ENCODE results near the gene DOHH.
"Not testable (repeated sequence)": the region's sequence is repeated elsewhere in the genome, so short reads cannot be mapped to it uniquely, and the experiment has no call there.

Gene DOHH

GRCh38 chr19:3534375-3535234, 34.1 kb upstream of the DOHH start:
- no peak for DNase-seq

GRCh38 chr19:3533563-3534216, 33.2 kb upstream of the DOHH start:
- no peak for DNase-seq

GRCh38 chr19:3533033-3533432, 32.6 kb upstream of the DOHH start:
- DNase-seq, result no peak

- DNase-seq, result no peak
These were observed 31.8 kb upstream of the DOHH start for GRCh38 chr19:3532154-3532786.

GRCh38 chr19:3531716-3532115, 31.2 kb upstream of the DOHH start:
- DNase-seq, result no peak

- no peak for DNase-seq
These were observed 29.9 kb upstream of the DOHH start for GRCh38 chr19:3530389-3530788.

- not testable (repeated sequence) for DNase-seq
These were observed 28.8 kb upstream of the DOHH start for GRCh38 chr19:3529299-3529698.

GRCh38 chr19:3528539-3529211, 28.2 kb upstream of the DOHH start:
- DNase-seq, result no peak

GRCh38 chr19:3528080-3528479, 27.6 kb upstream of the DOHH start:
- DNase-seq, result no peak

- no peak for DNase-seq
These were observed 26.9 kb upstream of the DOHH start for GRCh38 chr19:3527238-3527910.

GRCh38 chr19:3526507-3527237, 26.2 kb upstream of the DOHH start:
- no peak for DNase-seq

GRCh38 chr19:3524904-3525451, 24.5 kb upstream of the DOHH start:
- no peak for DNase-seq

- DNase-seq, result no peak
These were observed 23.8 kb upstream of the DOHH start for GRCh38 chr19:3524078-3524842.

- no peak for DNase-seq
These were observed 23.0 kb upstream of the DOHH start for GRCh38 chr19:3523361-3524077.

- DNase-seq, result no peak
These were observed 22.2 kb upstream of the DOHH start for GRCh38 chr19:3522421-3523360.

GRCh38 chr19:3521104-3521445, 20.6 kb upstream of the DOHH start:
- DNase-seq, result peak; percentile 78

- peak; percentile 82 for DNase-seq
These were observed 20.0 kb upstream of the DOHH start for GRCh38 chr19:3520166-3521103.

- DNase-seq, result no peak
These were observed 18.7 kb upstream of the DOHH start for GRCh38 chr19:3519126-3519525.

Data from hematopoietic multipotent progenitor cell treated with erythropoietin and hydrocortisone succinate and interleukin-3 and kit ligand, for 4 days (in vitro differentiated cells).